HEK293T (cell line): ENCODE results near the gene ACY1.

Source experiments
- CTCF ChIA-PET: fragments of 350-600 bp; formaldehyde crosslinking; extraction: SDS; loops from one replicate; lab custom pipeline; 2021; ENCODE audit warnings: antibody characterized with exemption, inconsistent platforms; lab: Yijun Ruan, JAX
- POLR2A ChIA-PET: fragments of 350-600 bp; formaldehyde crosslinking; extraction: SDS; loops from one replicate; lab custom pipeline; 2020; ENCODE audit warnings: antibody characterized with exemption, inconsistent platforms; lab: Yijun Ruan, JAX
- DNase-seq: peaks from one replicate; pipeline ENCODE4 v3.0.0; 2012; ENCODE audit warnings: mixed read lengths; ENCODE audit errors: extremely low spot score
- ARNT ChIP-seq: fragments of 450-650 bp; IDR thresholded peaks from 2 replicates; pipeline ENCODE4 v1.6.1; 2017; ENCODE audit warnings: mild to moderate bottlenecking
- BHLHE40 ChIP-seq: fragments of 450-650 bp; IDR thresholded peaks from 2 replicates; pipeline ENCODE4 v1.6.1; 2016; ENCODE audit warnings: mild to moderate bottlenecking, moderate library complexity, borderline replicate concordance
- CTBP1 ChIP-seq: fragments of 450-650 bp; IDR thresholded peaks from 2 replicates; pipeline ENCODE4 v1.6.1; 2016; ENCODE audit warnings: borderline replicate concordance
- ELF4 ChIP-seq: fragments of 450-650 bp; IDR thresholded peaks from 2 replicates; pipeline ENCODE4 v1.6.1; 2017; ENCODE audit warnings: antibody characterized with exemption
- FOXA1 ChIP-seq: fragments of 450-650 bp; IDR thresholded peaks from 2 replicates; pipeline ENCODE4 v1.6.1; 2016; ENCODE audit warnings: mild to moderate bottlenecking
- FOXK2 ChIP-seq: fragments of 450-650 bp; IDR thresholded peaks from 2 replicates; pipeline ENCODE4 v1.6.1; 2016; ENCODE audit warnings: mild to moderate bottlenecking
- FOXM1 ChIP-seq: fragments of 450-650 bp; IDR thresholded peaks from 2 replicates; pipeline ENCODE4 v1.6.1; 2017; ENCODE audit warnings: mild to moderate bottlenecking, borderline replicate concordance
- HDGF ChIP-seq: fragments of 450-650 bp; IDR thresholded peaks from 2 replicates; pipeline ENCODE4 v1.6.1; 2017; ENCODE audit warnings: antibody characterized with exemption, borderline replicate concordance
- L3MBTL2 ChIP-seq: fragments of 450-650 bp; conservative IDR thresholded peaks from 2 replicates; pipeline ENCODE4 v1.6.1; 2016; ENCODE audit warnings: mild to moderate bottlenecking
- LEF1 ChIP-seq: fragments of 450-650 bp; IDR thresholded peaks from 2 replicates; pipeline ENCODE4 v1.6.1; 2017; ENCODE audit warnings: mild to moderate bottlenecking, borderline replicate concordance
- NFRKB ChIP-seq: fragments of 450-650 bp; IDR thresholded peaks from 2 replicates; pipeline ENCODE4 v1.6.1; 2016; ENCODE audit warnings: mild to moderate bottlenecking, moderate library complexity
- PKNOX1 ChIP-seq: fragments of 450-650 bp; IDR thresholded peaks from 2 replicates; pipeline ENCODE4 v1.6.1; 2016
- SP1 ChIP-seq: fragments of 450-650 bp; IDR thresholded peaks from 2 replicates; pipeline ENCODE4 v1.6.1; 2017
- SUZ12 ChIP-seq: fragments of 450-650 bp; IDR thresholded peaks from 2 replicates; pipeline ENCODE4 v1.6.1; 2016; ENCODE audit warnings: mild to moderate bottlenecking
- TARDBP ChIP-seq: fragments of 450-650 bp; IDR thresholded peaks from 2 replicates; pipeline ENCODE4 v1.6.1; 2016
- ZNF384 ChIP-seq: fragments of 450-650 bp; IDR thresholded peaks from 2 replicates; pipeline ENCODE4 v1.6.1; 2016

The ACY1 gene

GRCh38 chr3:52004163-52004787 lies 20.9 kb downstream of the ACY1 start:
- TF ChIP-seq ARNT (no peak), FOXA1 (no peak), FOXK2 (no peak), PKNOX1 (no peak), SUZ12 (no peak), TARDBP (no peak), LEF1 (no peak), NFRKB (no peak), ZNF384 (no peak), BHLHE40 (no peak), CTBP1 (no peak), ELF4 (no peak), HDGF (no peak), SP1 (no peak), L3MBTL2 (no peak), FOXM1 (no peak)
- ChIA-PET POLR2A (interaction anchor here (0.6 to 3.7 kb wide), 5 partner anchors 8 to 141 kb away, joined by 3 to 21 read pairs (median 6); partner anchors contain the start of genes DUSP7 and RPL29), CTCF (interaction anchor here (0.7 to 3.5 kb wide), 19 partner anchors 8 to 335 kb away, joined by 3 to 31 read pairs (median 5); partner anchors contain the start of genes ACY1, DUSP7, POC1A and RPL29)
- DNase-seq = peak; percentile 48

- CTCF ChIA-PET = interaction anchor here (0.5 to 3.5 kb wide), 19 partner anchors 7 to 334 kb away, joined by 3 to 31 read pairs (median 6); partner anchors contain the start of genes ACY1, DUSP7, POC1A and RPL29
- TF ChIP-seq ZNF384 = no peak
- no peak for TF ChIP-seq ARNT
- no peak for TF ChIP-seq BHLHE40
- TF ChIP-seq NFRKB = no peak
- no peak for TF ChIP-seq ELF4
- no peak for TF ChIP-seq PKNOX1
- no peak for TF ChIP-seq HDGF
- no peak for TF ChIP-seq TARDBP
- TF ChIP-seq SUZ12 = no peak
- no peak for TF ChIP-seq FOXK2
- TF ChIP-seq FOXM1 = no peak
- TF ChIP-seq CTBP1 = no peak
- TF ChIP-seq FOXA1 = no peak
- no peak for TF ChIP-seq L3MBTL2
- no peak for TF ChIP-seq LEF1
- POLR2A ChIA-PET = interaction anchor here (0.9 to 3.7 kb wide), 5 partner anchors 9 to 150 kb away, joined by 4 to 21 read pairs (median 6); partner anchors contain the start of genes DUSP7, POC1A and RPL29
- DNase-seq = no peak
These were observed 21.6 kb downstream of the ACY1 start for GRCh38 chr3:52004906-52005395.

GRCh38 chr3:52005571-52005986 lies 22.2 kb downstream of the ACY1 start:
- TF ChIP-seq NFRKB = no peak
- TF ChIP-seq FOXK2 = no peak
- TF ChIP-seq SP1 = no peak
- no peak for TF ChIP-seq FOXA1
- no peak for TF ChIP-seq TARDBP
- TF ChIP-seq BHLHE40 = no peak
- no peak for TF ChIP-seq FOXM1
- TF ChIP-seq CTBP1 = no peak
- no peak for TF ChIP-seq HDGF
- no peak for TF ChIP-seq ZNF384
- no peak for TF ChIP-seq L3MBTL2
- TF ChIP-seq SUZ12 = no peak
- TF ChIP-seq ELF4 = no peak
- TF ChIP-seq ARNT = no peak
- DNase-seq = no peak
- ChIA-PET POLR2A (interaction anchor here (0.9 to 3.7 kb wide), 4 partner anchors 9 to 149 kb away, joined by 3 to 21 read pairs (median 4); partner anchors contain the start of genes DUSP7 and POC1A), CTCF (interaction anchor here (1.0 to 3.5 kb wide), 4 partner anchors 31 to 139 kb away, joined by 6 to 31 read pairs (median 13); no protein-coding TSS in a partner anchor)

- TF ChIP-seq SUZ12 = no peak
- 0 out of 2 replicates have a peak, but pooled peaks have one; percentile 6 for TF ChIP-seq PKNOX1
- no peak for TF ChIP-seq CTBP1
- TF ChIP-seq L3MBTL2 = no peak
- no peak for DNase-seq
- POLR2A ChIA-PET = interaction anchor here (0.9 to 3.7 kb wide), 4 partner anchors 10 to 148 kb away, joined by 3 to 21 read pairs (median 4); partner anchors contain the start of genes DUSP7 and POC1A
- CTCF ChIA-PET = interaction anchor here (1.0 to 3.5 kb wide), 4 partner anchors 30 to 139 kb away, joined by 6 to 31 read pairs (median 13); no protein-coding TSS in a partner anchor
These were observed 22.9 kb downstream of the ACY1 start for GRCh38 chr3:52006017-52006819.

GRCh38 chr3:52006820-52007133 lies 23.4 kb downstream of the ACY1 start:
- ChIA-PET POLR2A (no interaction called here), CTCF (no interaction called here)
- TF ChIP-seq SUZ12 (no peak), HDGF (no peak), PKNOX1 (no peak), SP1 (no peak), ZNF384 (no peak), FOXK2 (no peak), ELF4 (no peak), ARNT (no peak), L3MBTL2 (no peak), TARDBP (no peak), CTBP1 (no peak)
- no peak for DNase-seq
